ENCODE results near the gene SMOC1. TPM values are rescaled to one million over a fixed set of nuclear protein-coding genes. Genes with fewer than 3 reads are reported as not detected.

SMOC1 gene
- total RNA-seq, 1 experiment from 2014 or later: not detected

DNA sequence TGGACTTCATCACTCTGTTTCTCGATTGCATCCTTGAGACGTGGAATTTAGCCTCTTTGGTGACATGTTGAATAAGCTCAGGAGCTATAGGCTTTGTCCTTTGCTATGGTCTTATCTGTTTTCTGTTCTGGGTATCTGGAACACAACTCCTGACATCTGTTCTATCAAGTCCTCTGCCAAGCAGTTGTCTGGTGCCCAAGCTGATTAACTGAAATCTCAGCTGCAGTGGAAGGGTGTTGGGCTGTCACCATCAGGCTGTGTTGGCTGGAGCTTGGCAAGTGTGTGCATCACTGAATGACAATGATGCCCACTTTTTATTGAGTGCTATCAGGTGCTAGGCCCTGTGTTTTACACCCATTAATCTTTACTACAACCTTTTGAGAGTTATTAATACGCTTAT is 77.8 kb downstream of the SMOC1 start:
- Histone ChIP-seq H4K20me1 (ENCODE audit: insufficient read depth) (no peaks in the 10 kb centered on the region), H3F3A (ENCODE audit: insufficient read depth, low read depth) (no peaks in the 10 kb centered on the region), H3K9me2 (ENCODE audit: insufficient read depth) (no peaks in the 10 kb centered on the region), H3K4me3 (no peak overlapping the region), H3K4me2 (no peak overlapping the region), H2AFZ (no peak overlapping the region), H3K79me2 (ENCODE audit: low read depth) (no peaks in the 10 kb centered on the region), H3K9me3 (ENCODE audit: insufficient read depth, low read depth) (no peaks in the 10 kb centered on the region), H3K36me3 (ENCODE audit: low read depth) (no peaks in the 10 kb centered on the region), H3K27me3 (ENCODE audit: insufficient read depth, low read depth) (peaks cover 30% of the 10 kb centered on the region), H3K27ac (no peak overlapping the region), H3K4me1 (replicated peaks; ENCODE audit: insufficient read depth) (no peaks in the 10 kb centered on the region)
- TF ChIP-seq EZH2 (IDR thresholded peaks at IDR 0.05; ENCODE audit: low read depth): no peak
- TF ChIP-seq, protein P1, sequence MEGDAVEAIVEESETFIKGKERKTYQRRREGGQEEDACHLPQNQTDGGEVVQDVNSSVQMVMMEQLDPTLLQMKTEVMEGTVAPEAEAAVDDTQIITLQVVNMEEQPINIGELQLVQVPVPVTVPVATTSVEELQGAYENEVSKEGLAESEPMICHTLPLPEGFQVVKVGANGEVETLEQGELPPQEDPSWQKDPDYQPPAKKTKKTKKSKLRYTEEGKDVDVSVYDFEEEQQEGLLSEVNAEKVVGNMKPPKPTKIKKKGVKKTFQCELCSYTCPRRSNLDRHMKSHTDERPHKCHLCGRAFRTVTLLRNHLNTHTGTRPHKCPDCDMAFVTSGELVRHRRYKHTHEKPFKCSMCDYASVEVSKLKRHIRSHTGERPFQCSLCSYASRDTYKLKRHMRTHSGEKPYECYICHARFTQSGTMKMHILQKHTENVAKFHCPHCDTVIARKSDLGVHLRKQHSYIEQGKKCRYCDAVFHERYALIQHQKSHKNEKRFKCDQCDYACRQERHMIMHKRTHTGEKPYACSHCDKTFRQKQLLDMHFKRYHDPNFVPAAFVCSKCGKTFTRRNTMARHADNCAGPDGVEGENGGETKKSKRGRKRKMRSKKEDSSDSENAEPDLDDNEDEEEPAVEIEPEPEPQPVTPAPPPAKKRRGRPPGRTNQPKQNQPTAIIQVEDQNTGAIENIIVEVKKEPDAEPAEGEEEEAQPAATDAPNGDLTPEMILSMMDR (conservative IDR thresholded peaks at IDR 0.05): no peak
- no TSS peak for BruUV-seq (replicated peaks)
- no peak for DNase-seq
- CTCF ChIA-PET: no interaction called here
- intact Hi-C loops (cut with micrococcal nuclease; ENCODE audit: unreplicated experiment): no loop called here
- POLR2A ChIA-PET (ENCODE audit: unreplicated experiment): no interaction called here

GRCh38 chr14:69957986-69958385 is 78.8 kb downstream of the SMOC1 start:
- POLR2A ChIA-PET (ENCODE audit: unreplicated experiment): no interaction called here
- H3K9me3 ChIP-seq (ENCODE audit: insufficient read depth, low read depth): no peaks in the 10 kb centered on the region
- H3K9me2 ChIP-seq (ENCODE audit: insufficient read depth): no peaks in the 10 kb centered on the region
- TF ChIP-seq, protein P1 (conservative IDR thresholded peaks at IDR 0.05): no peak
- intact Hi-C loops (cut with micrococcal nuclease; ENCODE audit: unreplicated experiment): no loop called here
- no peak overlapping the region for H3K4me3 ChIP-seq
- no peaks in the 10 kb centered on the region for H4K20me1 ChIP-seq (ENCODE audit: insufficient read depth)
- peaks cover 28% of the 10 kb centered on the region for H3K27me3 ChIP-seq (ENCODE audit: insufficient read depth, low read depth)
- H3F3A ChIP-seq (ENCODE audit: insufficient read depth, low read depth): no peaks in the 10 kb centered on the region
- BruUV-seq (replicated peaks): no TSS peak
- no peak for DNase-seq
- no peaks in the 10 kb centered on the region for H3K79me2 ChIP-seq (ENCODE audit: low read depth)
- H2AFZ ChIP-seq: no peak overlapping the region
- H3K27ac ChIP-seq: no peak overlapping the region
- no peaks in the 10 kb centered on the region for H3K36me3 ChIP-seq (ENCODE audit: low read depth)
- no peaks in the 10 kb centered on the region for H3K4me1 ChIP-seq (replicated peaks; ENCODE audit: insufficient read depth)
- CTCF ChIA-PET: no interaction called here
- no peak overlapping the region for H3K4me2 ChIP-seq

- H3K36me3 ChIP-seq (ENCODE audit: low read depth): no peaks in the 10 kb centered on the region
- no peaks in the 10 kb centered on the region for H3K9me2 ChIP-seq (ENCODE audit: insufficient read depth)
- H2AFZ ChIP-seq: no peak overlapping the region
- no peaks in the 10 kb centered on the region for H3F3A ChIP-seq (ENCODE audit: insufficient read depth, low read depth)
- H3K79me2 ChIP-seq (ENCODE audit: low read depth): no peaks in the 10 kb centered on the region
- no peak overlapping the region for H3K27ac ChIP-seq
- H3K4me1 ChIP-seq (replicated peaks; ENCODE audit: insufficient read depth): no peaks in the 10 kb centered on the region
- TF ChIP-seq EZH2 (IDR thresholded peaks at IDR 0.05; ENCODE audit: low read depth): no peak
- TF ChIP-seq, protein P1 (conservative IDR thresholded peaks at IDR 0.05): no peak
- H3K9me3 ChIP-seq (ENCODE audit: insufficient read depth, low read depth): no peaks in the 10 kb centered on the region
- POLR2A ChIA-PET (ENCODE audit: unreplicated experiment): no interaction called here
- BruUV-seq (replicated peaks): no TSS peak
- no peak overlapping the region for H3K4me3 ChIP-seq
- DNase-seq: no peak
- no peaks in the 10 kb centered on the region for H4K20me1 ChIP-seq (ENCODE audit: insufficient read depth)
- H3K27me3 ChIP-seq (ENCODE audit: insufficient read depth, low read depth): peaks cover 19% of the 10 kb centered on the region
- intact Hi-C loops (cut with micrococcal nuclease; ENCODE audit: unreplicated experiment): no loop called here
- H3K4me2 ChIP-seq: no peak overlapping the region
- CTCF ChIA-PET: no interaction called here
These were observed 79.9 kb downstream of the SMOC1 start for GRCh38 chr14:69959136-69959535.
